ENCODE measurements around the gene KIF19. TPM values are rescaled to one million over a fixed set of nuclear protein-coding genes. Genes with fewer than 3 reads are reported as not detected.
A peak's percentile ranks its signal among the peaks of the same experiment; 100 is the strongest.

KIF19 gene
- total and polyA plus RNA-seq, 12 donors, result 0.07 to 1.5 (median 0.27) TPM

GRCh38 chr17:74287031-74287602 is 38.9 kb upstream of the KIF19 start:
- ATAC-seq (peak in 1 of 8 donors; percentile 9), DNase-seq (no peak)
- intact Hi-C loops (cut with DNase I), result no loop called here
- WGBS, 2 donors, result 84 to 85% methylated on average over 14 of the region's 14 CpGs
- no peaks in the 10 kb centered on the region for H3K36me3 ChIP-seq
- no peaks in the 10 kb centered on the region for H3K9me3 ChIP-seq
- H3K4me3 ChIP-seq, result no peak overlapping the region
- no peak overlapping the region for H3K27ac ChIP-seq
- H3K27me3 ChIP-seq, result no peaks in the 10 kb centered on the region
- H3K4me1 ChIP-seq, result peaks cover 0 to 23% (median 7%) of the 10 kb centered on the region in 9 donors
- no peak for TF ChIP-seq CTCF (IDR thresholded peaks at IDR 0.05)

- Histone ChIP-seq H3K27me3 (no peaks in the 10 kb centered on the region), H3K9me3 (no peaks in the 10 kb centered on the region), H3K27ac (peak overlapping the region in 1 of 10 donors; percentile 22), H3K36me3 (no peaks in the 10 kb centered on the region), H3K4me3 (no peak overlapping the region), H3K4me1 (peaks cover 0 to 19% (median 7%) of the 10 kb centered on the region in 9 donors)
- peak in 1 of 8 donors; percentile 11 for ATAC-seq
- intact Hi-C loops (cut with DNase I), result no loop called here
- no peak for DNase-seq
- TF ChIP-seq CTCF (IDR thresholded peaks at IDR 0.05), result no peak
- 73% methylated on average over 5 of the region's 5 CpGs for WGBS, 2 donors
Measured at GRCh38 chr17:74288785-74289184, 37.2 kb upstream of the KIF19 start.

GRCh38 chr17:74289688-74290087 is 36.3 kb upstream of the KIF19 start:
- no peaks in the 10 kb centered on the region for H3K27me3 ChIP-seq
- TF ChIP-seq CTCF (IDR thresholded peaks at IDR 0.05), result no peak
- peaks cover 0 to 17% (median 6%) of the 10 kb centered on the region in 9 donors for H3K4me1 ChIP-seq
- H3K4me3 ChIP-seq, result no peak overlapping the region
- H3K9me3 ChIP-seq, result peaks cover 0 to 1% (median 0%) of the 10 kb centered on the region in 11 donors
- intact Hi-C loops (cut with DNase I), result no loop called here
- 74 to 82% methylated on average over 11 of the region's 11 CpGs for WGBS, 2 donors
- no peak overlapping the region for H3K27ac ChIP-seq
- no peak for DNase-seq
- H3K36me3 ChIP-seq, result no peaks in the 10 kb centered on the region
- peak in 1 of 8 donors; percentile 34 for ATAC-seq

GRCh38 chr17:74290340-74290739 is 35.7 kb upstream of the KIF19 start:
- no peaks in the 10 kb centered on the region for H3K27me3 ChIP-seq
- intact Hi-C loops (cut with DNase I), result no loop called here
- H3K36me3 ChIP-seq, result no peaks in the 10 kb centered on the region
- H3K4me1 ChIP-seq, result peaks cover 0 to 12% (median 0%) of the 10 kb centered on the region in 9 donors
- TF ChIP-seq CTCF (IDR thresholded peaks at IDR 0.05), result peak in 1 of 9 donors; percentile 14
- ATAC-seq (peak in 7 of 8 donors; percentile 38 to 85 (median 72)), DNase-seq (no peak)
- 40 to 58% methylated on average over 11 of the region's 11 CpGs for WGBS, 2 donors
- H3K27ac ChIP-seq, result peak overlapping the region in 9 of 10 donors; percentile 13 to 65 (median 47)
- peaks cover 0 to 2% (median 0%) of the 10 kb centered on the region in 11 donors for H3K9me3 ChIP-seq
- no peak overlapping the region for H3K4me3 ChIP-seq
